KBM-7 (cell line): ENCODE results near the gene SLC7A6OS.
A peak's percentile ranks its signal among the peaks of the same experiment; 100 is the strongest.

Experiments used
- DNase-seq: peaks from one replicate; pipeline ENCODE4 v3.0.0-alpha.2; 2015
- in situ Hi-C: fragments of 300-500 bp; cut with MboI; formaldehyde crosslinking; loops from 2 replicates; pipeline ENCODE4 v1.14.3; 2020; ENCODE audit warnings: low sequenced_read_pairs, low pct_unique_long_range_greater_than_20kb, mixed read lengths

SLC7A6OS gene

GRCh38 chr16:68310774-68311511 is at the start of gene SLC7A6OS, which contains the start of gene PRMT7:
TSS of gene SLC7A6OS (minus strand) at chr16:68310946. CDS start at chr16:68310926, 20 bp downstream.
TSS of gene PRMT7 (plus strand) at chr16:68311019. CDS start at chr16:68315980, 4,961 bp downstream.
- peak; percentile 96 for DNase-seq
- in situ Hi-C loops, result no loop called here

DNA sequence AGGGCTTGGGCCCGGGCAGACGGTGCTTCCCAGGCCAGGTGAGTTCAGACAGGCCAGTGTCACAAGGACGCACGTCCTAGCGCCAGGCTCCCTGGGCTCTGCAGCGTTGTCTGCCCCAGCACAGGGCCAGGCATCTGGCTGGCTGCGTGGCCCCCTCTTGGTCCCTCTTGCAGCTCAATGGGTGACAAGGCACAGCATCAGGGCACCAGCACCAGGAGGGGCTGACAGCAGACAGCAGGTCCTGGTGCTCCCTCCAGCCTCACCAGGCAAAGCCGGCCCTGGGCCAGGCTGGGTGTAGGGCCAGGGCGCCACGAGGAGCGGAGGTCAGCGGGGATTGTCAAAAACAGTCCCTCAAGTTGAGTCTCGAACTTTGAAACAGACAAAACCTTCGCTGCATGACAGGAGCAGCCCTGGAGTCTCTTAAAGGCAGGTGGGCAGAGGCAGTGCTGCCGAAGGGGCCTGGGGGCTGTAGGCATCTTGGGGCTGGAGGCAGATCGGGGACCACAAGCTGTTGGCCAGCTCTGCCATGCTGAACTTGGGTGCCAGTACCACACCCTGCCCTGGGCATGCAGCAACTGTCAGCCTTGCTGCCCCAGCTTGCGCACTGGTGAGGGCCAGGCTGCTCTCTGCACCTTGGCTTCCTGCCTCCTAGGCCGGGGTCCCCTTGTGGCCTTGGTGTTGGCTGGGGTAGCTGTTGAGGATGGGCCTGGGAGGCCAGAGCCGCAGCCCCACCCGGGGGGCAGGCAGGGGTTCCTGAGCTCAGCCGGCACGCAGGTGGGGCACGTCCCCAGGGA is 48.8 kb upstream of the SLC7A6OS start:
- in situ Hi-C loops, result no loop called here
- no peak for DNase-seq

DNA sequence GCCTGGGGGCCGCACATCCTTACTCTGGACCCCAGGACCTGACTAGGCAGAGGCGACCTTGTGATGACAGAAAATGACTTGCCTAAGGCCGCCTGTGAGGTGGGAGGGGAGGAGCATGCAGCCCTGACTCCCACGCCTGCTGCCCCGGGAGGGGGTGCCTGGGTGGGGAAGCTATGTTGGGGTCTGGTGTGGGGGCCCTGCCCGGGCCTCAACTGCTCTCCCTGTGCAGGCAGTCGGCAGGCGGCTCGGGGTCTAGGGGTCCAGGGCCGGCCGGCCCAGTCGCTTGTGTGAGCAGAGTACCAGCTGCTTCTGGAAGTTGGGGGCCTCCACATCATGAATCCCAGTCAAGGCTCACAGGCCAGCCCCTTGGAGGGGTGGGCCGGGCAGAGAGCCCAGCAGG is 48.2 kb upstream of the SLC7A6OS start:
- no peak for DNase-seq
- in situ Hi-C loops, result no loop called here

DNA sequence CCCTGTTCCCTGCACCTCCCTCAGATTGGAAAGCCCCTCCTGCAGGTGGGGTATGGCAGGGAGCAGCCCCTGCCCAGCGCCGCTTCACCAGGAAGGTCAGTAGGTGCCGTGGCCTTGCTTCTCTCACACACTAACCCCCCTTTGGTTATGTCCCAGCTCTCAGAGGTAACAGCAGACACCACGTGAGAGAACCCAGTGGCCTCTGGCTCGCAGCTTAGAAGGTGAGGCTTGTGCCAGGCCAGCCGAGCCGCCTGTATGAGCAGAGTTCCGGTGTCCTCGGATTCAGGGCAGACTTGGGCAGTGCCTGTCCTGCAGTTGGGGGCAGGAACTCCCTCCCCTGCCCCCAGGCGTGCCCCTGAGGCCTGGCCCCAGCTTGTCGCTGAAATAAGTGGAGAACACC is 47.2 kb upstream of the SLC7A6OS start:
- no peak for DNase-seq
- in situ Hi-C loops, result no loop called here

DNA sequence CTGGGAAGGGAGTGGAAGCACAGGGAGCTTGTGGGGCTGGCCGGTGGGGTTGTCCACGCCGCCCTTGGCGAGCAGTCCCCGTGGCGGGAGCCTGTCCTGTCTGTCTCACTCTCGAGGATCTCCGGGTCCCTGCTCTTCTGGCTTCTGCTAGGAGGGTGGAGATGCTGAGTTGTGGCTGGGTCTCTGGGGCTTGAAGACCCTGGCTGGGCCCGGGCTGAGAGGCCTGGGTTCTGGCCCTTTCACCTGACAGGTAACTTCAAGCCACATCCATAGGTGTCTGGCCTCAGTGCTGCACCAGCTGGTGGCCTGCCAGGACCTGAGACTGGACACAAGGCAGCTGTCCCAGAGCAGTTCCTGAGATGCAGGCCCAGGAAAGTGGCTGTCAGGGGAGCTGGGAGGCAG is 46.8 kb upstream of the SLC7A6OS start:
- in situ Hi-C loops, result no loop called here
- DNase-seq, result no peak

DNA sequence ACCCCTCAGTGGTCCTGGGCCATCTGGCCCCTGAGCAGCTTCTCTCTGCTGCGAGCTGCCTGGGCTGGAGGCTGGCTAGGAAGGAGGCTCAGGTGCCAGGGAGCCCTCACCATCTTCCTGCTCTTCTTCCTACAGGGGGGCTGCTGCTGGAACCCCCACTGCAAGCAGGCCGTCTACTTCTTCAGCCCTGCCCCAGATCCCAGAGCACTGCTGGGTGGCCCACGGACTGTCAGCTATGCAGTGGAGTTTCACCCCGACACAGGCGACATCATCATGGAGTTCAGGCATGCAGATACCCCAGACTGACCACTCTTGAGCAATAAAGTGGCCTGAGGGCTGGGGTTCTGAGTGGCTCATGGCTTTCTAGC is 46.2 kb upstream of the SLC7A6OS start:
- DNase-seq, result no peak
- in situ Hi-C loops, result no loop called here

DNA sequence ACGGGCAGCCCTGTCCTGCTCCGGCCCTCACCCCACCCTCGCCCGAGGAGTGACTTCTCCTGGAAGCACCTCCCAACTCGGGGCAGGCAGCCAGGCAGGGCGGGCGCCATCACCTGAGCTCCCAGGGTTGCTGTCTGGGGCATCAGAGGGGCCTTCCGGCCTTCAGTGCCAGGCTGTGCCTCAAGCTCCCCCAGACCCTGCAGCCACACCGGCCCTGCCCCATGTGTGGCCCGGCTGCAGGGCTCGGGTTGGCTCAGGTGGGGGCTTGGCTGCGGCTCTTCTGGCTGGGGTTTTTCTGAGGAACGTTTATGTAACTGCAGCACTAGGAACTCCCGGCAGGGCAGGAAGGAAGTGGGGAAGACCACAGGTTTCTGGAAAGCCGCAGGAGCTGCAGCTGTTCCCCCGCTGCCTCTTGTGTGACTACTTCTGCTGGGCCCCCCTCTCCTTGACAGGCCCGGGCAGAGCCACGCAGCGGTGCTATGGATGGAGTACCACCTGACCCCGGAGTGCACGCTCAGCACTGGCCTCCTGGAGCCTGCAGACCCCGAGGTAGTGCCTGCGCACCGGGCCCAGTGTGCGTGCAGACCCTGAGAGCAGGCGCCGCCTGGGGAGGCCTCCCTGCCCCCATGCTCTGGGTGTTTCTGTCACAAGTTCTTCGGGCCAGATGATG is 45.6 kb upstream of the SLC7A6OS start:
- DNase-seq, result peak; percentile 99

GRCh38 chr16:68355447-68356248 is 44.9 kb upstream of the SLC7A6OS start:
- in situ Hi-C loops, result no loop called here
- DNase-seq, result peak; percentile 34

More for the DNA sequence above, 45.6 kb upstream of the SLC7A6OS start:
- in situ Hi-C loops, result no loop called here

- in situ Hi-C loops, result no loop called here
- no peak for DNase-seq
These were observed 44.1 kb upstream of the SLC7A6OS start for GRCh38 chr16:68354816-68355215.

DNA sequence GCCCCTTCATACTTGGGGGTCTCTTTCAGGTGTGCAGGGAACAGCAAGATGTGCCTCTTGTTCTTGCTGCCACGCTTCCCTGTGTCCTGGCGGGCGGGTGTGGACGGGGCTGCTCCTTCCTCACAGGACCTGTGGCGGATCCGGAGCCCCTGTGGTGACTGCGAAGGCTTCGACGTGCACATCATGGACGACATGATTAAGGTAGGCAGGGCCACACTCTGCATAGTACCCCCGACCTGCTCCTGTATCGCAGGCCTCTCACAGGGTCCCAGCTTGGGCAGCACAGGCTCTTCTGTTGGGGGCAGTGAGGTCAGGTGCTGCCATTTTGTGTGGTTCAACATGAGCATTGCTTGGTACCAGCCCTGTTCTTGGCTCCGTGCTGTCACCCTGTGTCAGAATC is 42.6 kb upstream of the SLC7A6OS start:
- in situ Hi-C loops, result no loop called here

DNA sequence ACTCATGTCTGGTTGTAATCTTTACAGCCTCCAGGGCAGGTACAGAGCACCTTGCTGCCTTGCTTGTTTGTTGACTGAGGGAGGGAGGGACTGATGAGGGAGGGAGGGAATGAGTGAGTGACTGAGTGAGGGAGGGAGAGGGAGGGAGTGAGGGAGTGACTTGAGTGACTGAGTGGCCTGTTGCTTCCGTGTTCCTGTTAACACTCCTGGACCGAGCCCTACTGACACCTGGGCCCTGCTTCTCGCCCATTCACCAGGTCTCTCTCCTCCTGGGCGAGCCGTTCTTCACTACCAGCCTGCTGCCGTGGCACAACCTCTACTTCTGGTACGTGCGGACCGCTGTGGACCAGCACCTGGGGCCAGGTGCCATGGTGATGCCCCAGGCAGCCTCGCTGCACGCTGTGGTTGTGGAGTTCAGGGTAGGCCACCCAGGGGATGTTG is 41.3 kb upstream of the SLC7A6OS start:
- no peak for DNase-seq
- in situ Hi-C loops, result no loop called here

More for the DNA sequence above, 42.6 kb upstream of the SLC7A6OS start:
- no peak for DNase-seq

DNA sequence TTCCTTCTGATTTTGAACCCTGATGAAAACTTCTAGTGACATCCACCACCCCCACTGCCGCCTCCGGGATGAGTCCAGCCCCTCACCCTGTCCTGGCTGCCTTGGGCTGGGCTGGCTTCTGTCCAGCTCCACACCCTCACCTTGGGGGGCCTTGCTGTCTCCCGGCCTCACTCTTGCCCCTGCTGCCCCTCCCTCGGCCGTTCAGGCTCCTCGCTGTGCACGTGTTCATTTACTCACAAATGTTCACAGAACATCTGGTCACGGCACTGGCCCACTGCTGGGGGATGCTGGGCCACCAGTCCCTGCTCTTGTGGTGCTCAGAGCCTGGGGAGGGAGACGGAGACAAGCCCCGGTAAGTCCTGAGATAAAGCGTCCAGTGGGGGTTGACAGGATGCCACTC is 40.7 kb upstream of the SLC7A6OS start:
- in situ Hi-C loops, result no loop called here
- no peak for DNase-seq

- in situ Hi-C loops, result no loop called here
- no peak for DNase-seq
These were observed 40.1 kb upstream of the SLC7A6OS start for GRCh38 chr16:68350813-68351350.

GRCh38 chr16:68349838-68350410 is 39.2 kb upstream of the SLC7A6OS start:
- DNase-seq, result no peak
- in situ Hi-C loops, result no loop called here

GRCh38 chr16:68348639-68349445 is 38.1 kb upstream of the SLC7A6OS start:
- in situ Hi-C loops, result no loop called here
- no peak for DNase-seq

DNA sequence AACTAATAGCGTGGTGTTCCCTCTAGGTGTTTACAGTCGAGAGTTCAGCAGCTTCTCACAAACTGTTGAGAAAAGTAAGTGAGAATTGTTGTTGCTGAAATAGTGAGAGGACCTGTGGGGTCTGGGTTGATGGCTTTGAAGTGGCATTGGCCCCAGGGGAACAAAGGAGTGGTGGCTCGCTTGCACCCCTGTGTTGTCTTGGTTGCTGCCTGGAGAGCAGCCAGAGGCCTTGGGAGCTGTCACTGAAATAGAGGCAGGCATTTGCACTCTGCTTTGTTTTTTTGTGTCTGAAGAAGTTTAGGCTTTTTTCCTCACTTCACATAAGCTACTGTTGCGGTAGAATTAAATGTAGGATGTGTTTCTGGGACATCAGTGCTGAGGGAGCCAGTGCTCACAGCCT is 36.9 kb upstream of the SLC7A6OS start:
- no peak for DNase-seq
- in situ Hi-C loops, result no loop called here

DNA sequence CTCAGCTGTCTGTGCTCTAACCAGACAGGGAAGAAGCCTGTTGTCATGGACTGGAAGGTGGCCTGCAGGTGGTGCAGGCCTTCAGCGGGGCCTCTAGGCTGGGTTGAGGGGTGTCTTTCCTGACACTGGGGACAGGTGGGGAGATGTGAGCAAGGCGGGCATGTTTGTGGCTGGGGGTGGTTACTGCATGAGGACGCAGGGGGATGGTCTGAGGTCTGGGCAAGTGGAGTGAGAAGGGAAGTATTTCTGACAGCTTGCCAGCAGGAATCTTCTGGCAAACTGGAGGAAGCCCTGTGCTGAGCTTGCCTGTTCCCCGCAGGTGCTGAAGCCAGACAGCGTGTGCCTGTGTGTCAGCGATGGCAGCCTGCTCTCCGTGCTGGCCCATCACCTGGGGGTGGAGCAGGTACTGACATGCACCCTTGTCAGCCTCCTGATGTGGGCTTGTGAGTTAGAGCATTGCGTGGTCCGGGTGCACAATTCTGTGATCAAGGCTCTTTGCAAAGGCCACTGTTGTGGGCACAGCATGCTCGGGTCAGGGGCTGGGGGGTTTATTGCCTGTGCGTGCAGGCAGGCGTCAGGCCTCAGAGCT is 36.2 kb upstream of the SLC7A6OS start:
- no peak for DNase-seq
- in situ Hi-C loops, result no loop called here
